Measurements from ENCODE around the gene MOG.
"Not testable (repeated sequence)": the region's sequence is repeated elsewhere in the genome, so short reads cannot be mapped to it uniquely, and the experiment has no call there.

The MOG gene

GRCh38 chr6:29641430-29642148, 15.3 kb upstream of the MOG start:
- DNase-seq, result peak; percentile 45

- no peak for DNase-seq
Measured at GRCh38 chr6:29647927-29648642, 8.8 kb upstream of the MOG start.

GRCh38 chr6:29649701-29650673, 6.9 kb upstream of the MOG start:
- peak; percentile 99 for DNase-seq

GRCh38 chr6:29651413-29652197, 5.3 kb upstream of the MOG start:
- peak; percentile 53 for DNase-seq

GRCh38 chr6:29652198-29652584, 4.7 kb upstream of the MOG start:
- no peak for DNase-seq

GRCh38 chr6:29653452-29654038, 3.3 kb upstream of the MOG start:
- DNase-seq, result peak; percentile 76

- DNase-seq, result no peak
Measured at GRCh38 chr6:29655658-29656057, 1.2 kb upstream of the MOG start.

GRCh38 chr6:29656157-29656556, 735 bp upstream of the MOG start:
- DNase-seq, result no peak

GRCh38 chr6:29661071-29661470, 4.2 kb downstream of the MOG start:
- no peak for DNase-seq

GRCh38 chr6:29661502-29662141, 4.7 kb downstream of the MOG start:
- DNase-seq, result not testable (repeated sequence)

GRCh38 chr6:29663300-29664042, 6.6 kb downstream of the MOG start:
- DNase-seq, result no peak

- DNase-seq, result no peak
Measured at GRCh38 chr6:29665942-29666825, 9.3 kb downstream of the MOG start.

GRCh38 chr6:29666826-29667130, 9.9 kb downstream of the MOG start:
- DNase-seq, result no peak

GRCh38 chr6:29667158-29667557, 10.3 kb downstream of the MOG start:
- DNase-seq, result no peak

GRCh38 chr6:29671026-29671425, 14.1 kb downstream of the MOG start:
- DNase-seq, result no peak

- not testable (repeated sequence) for DNase-seq
Measured at GRCh38 chr6:29672116-29672515, 15.2 kb downstream of the MOG start.

- DNase-seq, result no peak
Measured at GRCh38 chr6:29673161-29673560, 16.3 kb downstream of the MOG start.

GRCh38 chr6:29674008-29674407, 17.1 kb downstream of the MOG start:
- no peak for DNase-seq

- no peak for DNase-seq
Measured at GRCh38 chr6:29675561-29675960, 18.7 kb downstream of the MOG start.

Data from CD4-positive, alpha-beta T cell treated with Interleukin-21 for 1 hour (primary cell).